Endodermal cell (in vitro differentiated cells): ENCODE data around the gene DDC. TPM values are rescaled to one million over a fixed set of nuclear protein-coding genes. Genes with fewer than 3 reads are reported as not detected.

ENCODE experiments used
- DNase-seq: peaks from one replicate; pipeline ENCODE4 v3.0.0-alpha.2; 2017
- H3K27ac ChIP-seq: 2 replicates; pipeline ENCODE4 v1.5.1; 2013; ENCODE audit warnings: mild to moderate bottlenecking, low read depth, low read length, moderate library complexity
- H3K27me3 ChIP-seq: 2 replicates; pipeline ENCODE4 v1.6.1; 2013; ENCODE audit warnings: mild to moderate bottlenecking, low read length, moderate library complexity; ENCODE audit not compliant: insufficient read depth, control insufficient read depth, poor library complexity, severe bottlenecking
- H3K36me3 ChIP-seq: 2 replicates; pipeline ENCODE4 v1.7.0; 2013; ENCODE audit warnings: mild to moderate bottlenecking, low read length, moderate library complexity; ENCODE audit not compliant: control insufficient read depth, insufficient read depth
- H3K4me1 ChIP-seq: one replicate; pipeline ENCODE4 v1.7.0; 2013; ENCODE audit warnings: low read length; ENCODE audit not compliant: control insufficient read depth, insufficient read depth
- H3K4me3 ChIP-seq: 2 replicates; pipeline ENCODE4 v1.5.1; 2013; ENCODE audit warnings: mild to moderate bottlenecking, low read length, moderate library complexity
- H3K9ac ChIP-seq: 2 replicates; pipeline ENCODE4 v1.6.1; 2013; ENCODE audit warnings: mild to moderate bottlenecking, low read length, moderate library complexity; ENCODE audit not compliant: poor library complexity, severe bottlenecking; ENCODE audit errors: extremely low read depth
- H3K9me3 ChIP-seq: 2 replicates; pipeline ENCODE4 v1.6.1; 2013; ENCODE audit warnings: mild to moderate bottlenecking, low read length, moderate library complexity; ENCODE audit not compliant: control insufficient read depth
- H3K27ac Mint-ChIP-seq: 2 replicates; pipeline ENCODE4 v1.8.0; 2020; ENCODE audit warnings: mixed read lengths
- H3K27me3 Mint-ChIP-seq: 2 replicates; pipeline ENCODE4 v1.8.0; 2021; ENCODE audit warnings: mild to moderate bottlenecking, mixed read lengths; ENCODE audit not compliant: insufficient read depth
- H3K36me3 Mint-ChIP-seq: 2 replicates; pipeline ENCODE4 v1.8.0; 2020; ENCODE audit warnings: low read depth, mixed read lengths
- H3K4me1 Mint-ChIP-seq: 2 replicates; pipeline ENCODE4 v1.8.0; 2020; ENCODE audit warnings: mixed read lengths
- H3K4me3 Mint-ChIP-seq: 2 replicates; pipeline ENCODE4 v1.8.0; 2020; ENCODE audit warnings: mild to moderate bottlenecking, moderate library complexity, mixed read lengths
- H3K9me3 Mint-ChIP-seq: 2 replicates; pipeline ENCODE4 v1.8.0; 2020; ENCODE audit warnings: mild to moderate bottlenecking, mixed read lengths
- CTCF ChIP-seq: fragments of 200-600 bp; sonication (generic); conservative IDR thresholded peaks from 2 replicates; pipeline ENCODE4 v1.5.0; 2021; ENCODE audit warnings: antibody characterized with exemption, mild to moderate bottlenecking
- WGBS, 2 experiments: methylation state at CpG; one replicate each; pipeline versions ENCODE4 v1.1.5 to v1.1.7; 2013; ENCODE audit warnings: missing lambda C conversion rate in 2 of 2, mixed read lengths in 1 of 2; ENCODE audit not compliant: insufficient coverage in 1 of 2, insufficient read length in 1 of 2; 5-methylcytosine and 5-hydroxymethylcytosine counted together
- total RNA-seq, 2 donors: library from RNA; stranded (reverse); fragmentation: NEBNext Ultra II Directional in 1 of 2; extraction: Animal tissue kit (Norgen Biotek cat#: 25700) in 1 of 2; gene quantifications; 2 replicates in 1 of 2; 3 replicates in 1 of 2; pipeline ENCODE4 v1.2.1, GENCODE V29; 2021

DDC gene
- total RNA-seq, 2 donors from 2014 or later, result 1.1 TPM

GRCh38 chr7:50472427-50472826 lies 92.8 kb downstream of the DDC start:
- no peak overlapping the region for H3K4me3 Mint-ChIP-seq
- no peak overlapping the region for H3K9ac ChIP-seq
- no peak for DNase-seq
- TF ChIP-seq CTCF, result no peak
- peaks cover 31% of the 10 kb centered on the region for H3K4me1 Mint-ChIP-seq
- peaks cover 4% of the 10 kb centered on the region for H3K27me3 ChIP-seq
- no peak overlapping the region for H3K4me3 ChIP-seq
- H3K27me3 Mint-ChIP-seq, result peaks cover 26% of the 10 kb centered on the region
- H3K9me3 ChIP-seq, result no peaks in the 10 kb centered on the region
- no peaks in the 10 kb centered on the region for H3K9me3 Mint-ChIP-seq
- no peaks in the 10 kb centered on the region for H3K36me3 Mint-ChIP-seq
- H3K4me1 ChIP-seq, result peaks cover 5% of the 10 kb centered on the region
- H3K36me3 ChIP-seq, result no peaks in the 10 kb centered on the region
- 94 to 98% methylated on average over 7 of the region's 7 CpGs for WGBS, 2 experiments
- no peak overlapping the region for H3K27ac Mint-ChIP-seq
- no peak overlapping the region for H3K27ac ChIP-seq

- H3K27me3 Mint-ChIP-seq, result peaks cover 30% of the 10 kb centered on the region
- H3K36me3 ChIP-seq, result no peaks in the 10 kb centered on the region
- WGBS, 2 experiments, result 93 to 100% methylated on average over 5 of the region's 5 CpGs
- no peak for DNase-seq
- peaks cover 5% of the 10 kb centered on the region for H3K4me1 ChIP-seq
- no peaks in the 10 kb centered on the region for H3K9me3 Mint-ChIP-seq
- peaks cover 31% of the 10 kb centered on the region for H3K4me1 Mint-ChIP-seq
- no peaks in the 10 kb centered on the region for H3K36me3 Mint-ChIP-seq
- no peak overlapping the region for H3K9ac ChIP-seq
- H3K27ac Mint-ChIP-seq, result no peak overlapping the region
- H3K9me3 ChIP-seq, result no peaks in the 10 kb centered on the region
- H3K4me3 ChIP-seq, result no peak overlapping the region
- H3K27me3 ChIP-seq, result peaks cover 5% of the 10 kb centered on the region
- H3K27ac ChIP-seq, result no peak overlapping the region
- TF ChIP-seq CTCF, result no peak
- H3K4me3 Mint-ChIP-seq, result no peak overlapping the region
Measured at GRCh38 chr7:50471970-50472369, 93.2 kb downstream of the DDC start.

GRCh38 chr7:50470250-50471163 lies 94.7 kb downstream of the DDC start:
- no peak overlapping the region for H3K4me3 ChIP-seq
- Mint-ChIP-seq H3K4me3 (no peak overlapping the region), H3K4me1 (peaks cover 17% of the 10 kb centered on the region), H3K36me3 (no peaks in the 10 kb centered on the region), H3K27ac (no peak overlapping the region), H3K27me3 (peaks cover 34% of the 10 kb centered on the region), H3K9me3 (no peaks in the 10 kb centered on the region)
- WGBS, 2 experiments, result 94 to 98% methylated on average over 9 to 17 of the region's 17 CpGs
- peaks cover 5% of the 10 kb centered on the region for H3K27me3 ChIP-seq
- no peak for DNase-seq
- no peaks in the 10 kb centered on the region for H3K9me3 ChIP-seq
- H3K27ac ChIP-seq, result no peak overlapping the region
- H3K9ac ChIP-seq, result no peak overlapping the region
- H3K4me1 ChIP-seq, result peaks cover 5% of the 10 kb centered on the region
- no peaks in the 10 kb centered on the region for H3K36me3 ChIP-seq
- TF ChIP-seq CTCF, result no peak
